Embryonic facial prominence (tissue), 1 donor: ENCODE results near the gene RBFOX2.
"Not testable (repeated sequence)": the region's sequence is repeated elsewhere in the genome, so short reads cannot be mapped to it uniquely, and the experiment has no call there.

ENCODE experiments used
- DNase-seq: peaks from one replicate; pipeline ENCODE4 v3.0.0-alpha.2; 2016; ENCODE audit errors: extremely low spot score

Gene RBFOX2

GRCh38 chr22:35699852-35700251 is 328.8 kb downstream of the RBFOX2 start:
- DNase-seq, result not testable (repeated sequence)

GRCh38 chr22:35697142-35697541 is 331.5 kb downstream of the RBFOX2 start:
- DNase-seq, result no peak

- no peak for DNase-seq
Measured at GRCh38 chr22:35695202-35695601, 333.4 kb downstream of the RBFOX2 start.

- DNase-seq, result no peak
Measured at GRCh38 chr22:35690001-35690400, 338.6 kb downstream of the RBFOX2 start.

GRCh38 chr22:35688913-35689675 is 339.5 kb downstream of the RBFOX2 start:
- no peak for DNase-seq
